ENCODE results near the gene SCGB3A2. TPM values are rescaled to one million over a fixed set of nuclear protein-coding genes. Genes with fewer than 3 reads are reported as not detected.

SCGB3A2 gene
- total and polyA plus RNA-seq, 10 donors: 0.67 TPM; not detected in 9

DNA sequence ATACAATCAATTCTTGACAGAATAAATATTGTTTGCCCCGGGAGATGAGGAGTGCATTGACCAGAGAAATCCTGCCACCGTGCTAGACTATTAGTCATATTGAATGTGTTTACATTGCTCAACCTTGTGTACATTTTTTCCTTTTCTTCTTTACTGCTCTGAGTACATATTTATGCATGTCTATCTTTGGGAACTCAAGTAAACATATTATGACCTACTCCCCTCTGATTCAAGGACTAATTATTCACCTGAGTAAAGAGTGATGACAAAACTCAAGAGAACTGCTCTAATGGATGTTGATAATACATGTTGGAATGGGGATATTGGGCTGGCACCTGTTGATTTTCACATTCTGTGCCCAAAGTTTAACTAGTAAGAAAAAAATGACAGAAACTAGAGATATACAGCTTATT lies 43.1 kb upstream of the SCGB3A2 start:
- no peaks in the 10 kb centered on the region for H3K27me3 ChIP-seq (replicated peaks in 1 of 7)
- H3K27ac ChIP-seq: no peak overlapping the region
- WGBS, 5 donors: 40 to 68% (median 65%) methylated on average over 2 of the region's 2 CpGs
- TF ChIP-seq POLR2AphosphoS5 (IDR thresholded peaks at IDR 0.05) (no peak), POLR2A (IDR thresholded peaks at IDR 0.05) (no peak)
- TF ChIP-seq, protein P1, sequence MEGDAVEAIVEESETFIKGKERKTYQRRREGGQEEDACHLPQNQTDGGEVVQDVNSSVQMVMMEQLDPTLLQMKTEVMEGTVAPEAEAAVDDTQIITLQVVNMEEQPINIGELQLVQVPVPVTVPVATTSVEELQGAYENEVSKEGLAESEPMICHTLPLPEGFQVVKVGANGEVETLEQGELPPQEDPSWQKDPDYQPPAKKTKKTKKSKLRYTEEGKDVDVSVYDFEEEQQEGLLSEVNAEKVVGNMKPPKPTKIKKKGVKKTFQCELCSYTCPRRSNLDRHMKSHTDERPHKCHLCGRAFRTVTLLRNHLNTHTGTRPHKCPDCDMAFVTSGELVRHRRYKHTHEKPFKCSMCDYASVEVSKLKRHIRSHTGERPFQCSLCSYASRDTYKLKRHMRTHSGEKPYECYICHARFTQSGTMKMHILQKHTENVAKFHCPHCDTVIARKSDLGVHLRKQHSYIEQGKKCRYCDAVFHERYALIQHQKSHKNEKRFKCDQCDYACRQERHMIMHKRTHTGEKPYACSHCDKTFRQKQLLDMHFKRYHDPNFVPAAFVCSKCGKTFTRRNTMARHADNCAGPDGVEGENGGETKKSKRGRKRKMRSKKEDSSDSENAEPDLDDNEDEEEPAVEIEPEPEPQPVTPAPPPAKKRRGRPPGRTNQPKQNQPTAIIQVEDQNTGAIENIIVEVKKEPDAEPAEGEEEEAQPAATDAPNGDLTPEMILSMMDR (IDR thresholded peaks at IDR 0.05 in 8 of 11, conservative IDR thresholded peaks at IDR 0.05 in 3 of 11): no peak
- H3K4me3 ChIP-seq: no peak overlapping the region
- H3K9me3 ChIP-seq: no peaks in the 10 kb centered on the region
- no peaks in the 10 kb centered on the region for H3K4me1 ChIP-seq
- H3K36me3 ChIP-seq: no peaks in the 10 kb centered on the region
- intact Hi-C loops (cut with DNase I; ENCODE audit: low total_unique reads): no loop called here
- DNase-seq: no peak

DNA sequence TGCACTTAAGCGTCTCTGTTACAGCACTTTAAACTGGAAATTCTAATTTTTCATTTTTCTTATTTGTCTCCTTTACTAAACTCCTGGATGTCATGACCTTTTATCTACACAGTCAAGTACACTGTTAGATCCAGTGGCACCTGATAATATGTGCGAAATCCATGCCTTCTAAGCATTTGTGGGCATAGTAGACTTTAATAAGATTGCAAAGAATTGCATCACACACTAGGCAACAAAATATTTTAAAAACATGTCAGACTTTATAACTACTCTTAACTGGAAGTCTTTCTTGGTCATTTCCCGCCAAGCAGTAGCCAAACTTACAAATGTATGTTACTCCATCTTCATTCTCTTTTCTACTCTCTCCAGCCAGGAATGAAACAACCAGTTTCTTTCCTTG lies 42.1 kb upstream of the SCGB3A2 start:
- no peaks in the 10 kb centered on the region for H3K4me1 ChIP-seq
- H3K4me3 ChIP-seq: no peak overlapping the region
- H3K36me3 ChIP-seq: no peaks in the 10 kb centered on the region
- no peak for DNase-seq
- no peaks in the 10 kb centered on the region for H3K9me3 ChIP-seq
- WGBS, 5 donors: 84 to 91% (median 88%) methylated on average over 3 of the region's 3 CpGs
- H3K27ac ChIP-seq: no peak overlapping the region
- H3K27me3 ChIP-seq (replicated peaks in 1 of 7): no peaks in the 10 kb centered on the region
- TF ChIP-seq, protein P1 (IDR thresholded peaks at IDR 0.05 in 8 of 11, conservative IDR thresholded peaks at IDR 0.05 in 3 of 11): no peak
- no peak for TF ChIP-seq POLR2A (IDR thresholded peaks at IDR 0.05)
- TF ChIP-seq POLR2AphosphoS5 (IDR thresholded peaks at IDR 0.05): no peak
- intact Hi-C loops (cut with DNase I; ENCODE audit: low total_unique reads): no loop called here

DNA sequence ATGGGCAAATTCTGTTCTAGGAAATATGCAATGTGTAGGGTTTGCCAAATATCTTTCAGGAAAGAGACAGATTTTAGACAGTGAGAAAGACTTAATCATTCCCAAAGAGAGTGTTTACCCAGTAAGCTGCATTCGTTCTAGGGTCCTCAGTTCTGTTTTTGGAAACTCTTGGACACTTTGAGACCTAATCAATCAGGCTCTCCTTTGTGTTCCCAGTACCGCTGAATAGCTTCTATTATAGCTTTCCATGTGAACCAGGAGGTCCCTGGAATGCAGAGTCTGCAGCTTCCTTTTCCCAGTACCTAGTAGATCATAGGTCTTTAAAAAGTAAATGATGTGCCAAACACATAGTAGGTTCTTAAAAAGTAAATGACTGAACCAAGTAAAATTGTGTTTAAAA lies 35.6 kb upstream of the SCGB3A2 start:
- TF ChIP-seq POLR2AphosphoS5 (IDR thresholded peaks at IDR 0.05) (no peak), POLR2A (IDR thresholded peaks at IDR 0.05) (no peak)
- TF ChIP-seq, protein P1 (IDR thresholded peaks at IDR 0.05 in 8 of 11, conservative IDR thresholded peaks at IDR 0.05 in 3 of 11): no peak
- DNase-seq: no peak
- Histone ChIP-seq H3K4me3 (no peak overlapping the region), H3K4me1 (no peaks in the 10 kb centered on the region), H3K27ac (no peak overlapping the region), H3K9me3 (no peaks in the 10 kb centered on the region), H3K36me3 (no peaks in the 10 kb centered on the region), H3K27me3 (replicated peaks in 1 of 7) (peaks cover 0 to 29% (median 0%) of the 10 kb centered on the region in 7 donors)
- 52 to 85% (median 72%) methylated on average over 2 of the region's 2 CpGs for WGBS, 5 donors
- intact Hi-C loops (cut with DNase I; ENCODE audit: low total_unique reads): no loop called here

DNA sequence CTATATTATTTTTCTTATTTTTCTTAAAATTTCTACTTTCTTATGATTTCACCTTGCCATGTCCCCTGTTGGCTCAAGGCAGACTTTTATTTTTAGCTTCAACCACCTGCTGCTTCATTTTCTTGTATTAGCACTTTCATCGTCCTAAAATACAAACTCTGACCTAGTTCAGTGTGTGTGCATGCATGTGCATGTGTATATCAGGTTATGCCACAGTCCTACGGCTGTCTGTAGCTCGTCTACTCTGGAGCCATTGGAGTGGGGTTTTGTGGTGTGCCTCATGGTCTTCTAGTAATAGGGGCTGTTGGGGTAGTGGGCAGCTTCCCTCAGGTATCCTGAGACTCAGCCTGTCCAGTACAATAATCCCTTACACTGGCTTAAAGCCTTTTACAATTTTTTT lies 33.7 kb upstream of the SCGB3A2 start:
- no peak overlapping the region for H3K27ac ChIP-seq
- intact Hi-C loops (cut with DNase I; ENCODE audit: low total_unique reads): no loop called here
- no peak for DNase-seq
- no peaks in the 10 kb centered on the region for H3K4me1 ChIP-seq
- H3K4me3 ChIP-seq: no peak overlapping the region
- TF ChIP-seq, protein P1 (IDR thresholded peaks at IDR 0.05 in 8 of 11, conservative IDR thresholded peaks at IDR 0.05 in 3 of 11): no peak
- TF ChIP-seq POLR2AphosphoS5 (IDR thresholded peaks at IDR 0.05) (no peak), POLR2A (IDR thresholded peaks at IDR 0.05) (no peak)
- WGBS, 5 donors: 45 to 62% (median 49%) methylated on average over 3 of the region's 3 CpGs
- no peaks in the 10 kb centered on the region for H3K9me3 ChIP-seq
- peaks cover 0 to 29% (median 0%) of the 10 kb centered on the region in 7 donors for H3K27me3 ChIP-seq (replicated peaks in 1 of 7)
- H3K36me3 ChIP-seq: no peaks in the 10 kb centered on the region
